ENCODE results near the gene RPS26.
A peak's percentile ranks its signal among the peaks of the same experiment; 100 is the strongest.

RPS26 gene

GRCh38 chr12:56078931-56079722 is 37.4 kb downstream of the RPS26 start:
- DNase-seq (ENCODE audit: low read depth), result no peak

GRCh38 chr12:56079723-56080555 is 38.2 kb downstream of the RPS26 start, which contains the start of gene ERBB3:
Gene ERBB3 (plus strand): TSS chr12:56080165. CDS start chr12:56080301, 136 bp downstream.
- DNase-seq (ENCODE audit: low read depth), result peak; percentile 38

DNA sequence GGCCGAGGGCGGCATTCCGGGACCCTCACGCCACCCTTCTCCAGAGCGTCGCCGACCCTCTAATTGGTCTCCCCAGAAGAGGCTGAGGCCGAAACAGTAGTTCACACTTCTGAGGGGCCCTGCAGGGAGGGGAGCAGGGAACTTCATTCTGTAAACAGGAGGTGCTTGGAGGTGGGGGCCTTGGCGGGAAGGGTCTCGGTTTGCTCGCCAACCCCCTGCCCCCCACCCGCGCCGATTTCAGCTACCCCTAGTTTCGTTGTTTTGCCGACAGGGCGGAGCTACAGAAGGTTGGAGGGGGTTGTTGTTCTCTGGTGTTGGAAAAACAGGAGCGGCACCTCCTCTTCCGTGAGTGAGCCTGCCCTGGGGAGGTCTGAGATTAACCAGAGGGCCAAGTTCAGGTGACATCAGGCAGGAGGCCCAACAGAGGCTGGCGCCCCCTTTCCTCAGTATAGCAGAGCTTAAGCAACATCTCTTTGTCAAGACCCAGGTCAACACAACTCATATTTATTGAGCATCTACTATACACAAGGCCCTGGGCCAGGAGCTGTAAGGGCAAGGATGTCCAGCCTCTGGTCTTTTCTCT is 38.9 kb downstream of the RPS26 start:
- DNase-seq (ENCODE audit: low read depth), result no peak

DNA sequence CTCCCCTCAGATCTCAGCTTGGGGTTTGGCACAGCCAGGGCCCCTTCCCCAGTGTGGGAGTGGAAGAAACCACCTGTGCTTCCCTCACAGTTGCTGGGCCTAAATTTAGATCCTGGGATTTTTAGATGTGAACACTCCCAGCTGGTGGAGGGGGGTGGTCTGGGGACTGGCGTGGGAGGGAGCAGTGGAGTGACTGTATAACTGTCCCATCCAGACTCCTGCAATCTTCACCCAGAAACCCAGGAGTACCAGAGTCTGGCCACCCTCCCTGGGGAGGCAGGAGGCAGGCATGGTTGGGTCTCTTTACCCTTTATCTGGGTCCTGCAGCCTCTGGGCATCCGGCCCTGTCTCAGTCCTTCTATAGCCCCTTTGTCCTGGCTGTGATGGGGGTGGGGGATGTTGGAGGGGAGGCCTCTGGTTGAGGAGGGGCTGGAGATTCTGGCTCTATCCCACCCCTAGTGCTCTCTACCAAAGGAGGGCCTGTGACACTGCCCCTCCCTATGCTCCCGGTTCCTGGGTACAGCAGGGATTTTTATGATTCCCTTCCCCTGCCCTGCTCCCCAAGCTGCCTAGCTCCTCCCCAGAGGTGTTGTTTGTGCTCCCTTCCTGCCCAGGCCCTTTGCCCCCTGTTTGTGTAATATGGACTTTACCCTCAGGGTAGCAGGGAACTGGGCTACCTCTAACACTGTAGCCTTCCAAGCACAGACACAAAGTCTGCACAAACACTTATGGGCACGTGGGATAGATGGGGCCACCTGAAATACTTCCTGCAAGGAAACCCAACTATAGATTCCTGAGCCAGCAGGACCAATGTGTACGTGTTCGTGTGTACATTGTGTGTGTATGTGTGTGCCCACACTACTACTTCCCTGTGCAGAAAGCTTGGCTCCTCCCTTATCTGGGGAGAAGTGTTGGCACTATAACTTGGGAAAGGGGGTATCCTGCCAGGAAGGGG is 40.0 kb downstream of the RPS26 start:
- DNase-seq (ENCODE audit: low read depth), result no peak

GRCh38 chr12:56082382-56082781 is 40.7 kb downstream of the RPS26 start:
- DNase-seq (ENCODE audit: low read depth), result no peak

DNA sequence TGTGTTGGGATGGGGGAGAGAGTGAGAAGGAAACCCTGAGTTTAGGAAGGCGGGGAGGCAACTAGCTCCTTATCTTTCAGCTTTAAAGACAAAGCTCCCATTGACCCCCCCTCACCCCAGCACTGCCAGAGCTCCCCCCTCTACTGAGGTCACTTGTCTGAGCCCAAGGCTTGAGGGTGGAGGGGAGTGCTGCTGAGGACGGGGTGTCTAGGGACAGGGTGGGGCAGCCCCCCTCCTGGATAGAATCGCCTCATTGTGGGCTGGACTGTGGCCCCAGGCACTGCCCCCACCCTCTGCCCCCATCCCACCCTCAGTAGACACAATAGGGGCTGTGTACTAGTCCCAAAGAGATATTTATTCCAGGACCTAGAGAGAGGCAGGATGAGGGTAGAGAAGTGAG is 41.2 kb downstream of the RPS26 start:
- no peak for DNase-seq (ENCODE audit: low read depth)

- DNase-seq (ENCODE audit: low read depth), result no peak
Observed at GRCh38 chr12:56084958-56085543, 43.3 kb downstream of the RPS26 start.

GRCh38 chr12:56086096-56086495 is 44.4 kb downstream of the RPS26 start:
- no peak for DNase-seq (ENCODE audit: low read depth)

- DNase-seq (ENCODE audit: low read depth), result no peak
Observed at GRCh38 chr12:56086608-56087007, 44.9 kb downstream of the RPS26 start.

DNA sequence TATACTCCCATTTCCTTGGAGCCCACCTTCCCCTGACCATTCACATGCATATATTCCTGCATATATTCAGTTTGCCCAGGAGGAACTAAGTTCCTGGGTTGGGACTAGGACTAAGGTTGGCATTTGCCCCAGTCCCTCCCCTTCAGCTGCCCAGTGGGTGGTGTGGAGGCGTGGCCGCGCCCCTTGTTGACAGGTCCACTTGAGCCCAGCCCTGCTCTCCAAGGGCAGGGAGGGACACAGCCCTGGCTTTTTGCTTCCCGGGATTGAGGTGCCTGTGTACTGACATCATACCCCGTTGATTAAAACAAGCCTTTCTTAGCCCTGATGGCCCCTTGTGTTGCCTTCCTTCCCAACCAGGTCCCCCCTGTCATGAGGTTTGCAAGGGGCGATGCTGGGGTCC is 45.5 kb downstream of the RPS26 start:
- no peak for DNase-seq (ENCODE audit: low read depth)

Measured in stimulated activated CD8-positive, alpha-beta memory T cell treated with anti-CD3 and anti-CD28 coated beads, Interleukin-15, amount 100 ng/mL, for 24 hours (primary cell).